ENCODE measurements around the gene SLC45A2. TPM values are rescaled to one million over a fixed set of nuclear protein-coding genes. Genes with fewer than 3 reads are reported as not detected.

The SLC45A2 gene
- total RNA-seq, 1 experiment from 2014 or later: not detected

- Mint-ChIP-seq H3K27me3 (ENCODE audit: low read depth) (no peaks in the 10 kb centered on the region), H3K4me1 (peaks cover 25 to 26% of the 10 kb centered on the region in 2 experiments), H3K9me3 (no peaks in the 10 kb centered on the region), H3K36me3 (ENCODE audit: insufficient read depth in 1 of 3, low read depth in 3 of 3) (peaks cover 0 to 15% (median 5%) of the 10 kb centered on the region in 3 experiments; a peak in 6 of 7 replicates), H3K27ac (peak overlapping the region in 2 of 3 experiments; percentile 95 to 96; a peak in 4 of 7 replicates), H3K4me3 (peak overlapping the region; percentile 86 to 90)
- Histone ChIP-seq H3K4me2 (ENCODE audit: insufficient read depth, insufficient read length, low read length) (peak overlapping the region; percentile 94), H2BK5ac (ENCODE audit: insufficient read length, low read length) (no peak overlapping the region), H3K4me1 (ENCODE audit: insufficient read depth, low read length) (no peaks in the 10 kb centered on the region), H3K79me2 (ENCODE audit: insufficient read depth, low read length) (no peaks in the 10 kb centered on the region), H3K27me3 (ENCODE audit: insufficient read depth, low read length) (no peaks in the 10 kb centered on the region), H4K91ac (ENCODE audit: insufficient read length, low read depth, low read length) (no peak overlapping the region), H2BK20ac (ENCODE audit: low read depth, low read length, poor library complexity, severe bottlenecking) (no peak overlapping the region), H2BK120ac (ENCODE audit: low read depth, low read length, poor library complexity, severe bottlenecking) (no peak overlapping the region), H2BK15ac (ENCODE audit: low read depth, low read length) (no peak overlapping the region), H2BK12ac (ENCODE audit: insufficient read length, low read depth, low read length) (no peak overlapping the region), H3K23me2 (ENCODE audit: insufficient read length, low read depth, low read length, poor library complexity, severe bottlenecking) (peaks cover 3% of the 10 kb centered on the region), H3K79me1 (ENCODE audit: insufficient read depth, low read depth, low read length, poor library complexity, severe bottlenecking) (no peaks in the 10 kb centered on the region), H3K4ac (ENCODE audit: low read depth, low read length) (no peak overlapping the region), H2AFZ (ENCODE audit: low read length) (no peak overlapping the region), H4K20me1 (ENCODE audit: control insufficient read depth, insufficient read depth, insufficient read length) (no peaks in the 10 kb centered on the region), H3K27ac (ENCODE audit: insufficient read length, low read depth, low read length) (peak overlapping the region; percentile 95), H3K9ac (ENCODE audit: extremely low read depth, insufficient read length, low read length) (peak overlapping the region; percentile 82), H3K56ac (ENCODE audit: insufficient read length, low read depth, low read length) (no peak overlapping the region), H3K14ac (ENCODE audit: insufficient read depth, low read length) (no peak overlapping the region), H3K18ac (ENCODE audit: insufficient read length, low read depth, low read length) (no peak overlapping the region), H3K9me3 (ENCODE audit: control insufficient read depth, low read depth, low read length) (no peaks in the 10 kb centered on the region), H3K23ac (ENCODE audit: insufficient read length, low read depth, low read length) (no peak overlapping the region), H2AK5ac (ENCODE audit: insufficient read length, low read length) (no peak overlapping the region), H3T11ph (ENCODE audit: low read length) (no peak overlapping the region), H4K5ac (ENCODE audit: insufficient read length, low read depth, low read length) (no peak overlapping the region), H4K8ac (replicated peaks; ENCODE audit: insufficient read length, low read depth, low read length) (no peak overlapping the region)
- WGBS (ENCODE audit: extremely low coverage, insufficient read length, low lambda C conversion rate): no CpG with 5 or more reads among the region's 1 CpG
- TF ChIP-seq CTCF (conservative IDR thresholded peaks at IDR 0.05): no peak
- no peak for DNase-seq
Observed at GRCh38 chr5:34008802-34009201, 24.3 kb upstream of the SLC45A2 start.
